Muscle of leg (tissue), 11 donors: Measurements from ENCODE around the gene INVS. TPM values are rescaled to one million over a fixed set of nuclear protein-coding genes. Genes with fewer than 3 reads are reported as not detected.
"Not testable (repeated sequence)": the region's sequence is repeated elsewhere in the genome, so short reads cannot be mapped to it uniquely, and the experiment has no call there.

Source experiments
- DNase-seq: peaks from one replicate; pipeline ENCODE4 v3.0.0; 2013
- H3K27ac ChIP-seq: one replicate; pipeline ENCODE4 v1.5.1; 2013; ENCODE audit warnings: mild to moderate bottlenecking, low read length, control low read depth
- H3K27me3 ChIP-seq: one replicate; pipeline ENCODE4 v1.6.1; 2013; ENCODE audit warnings: low read length; ENCODE audit not compliant: control insufficient read depth, insufficient read depth
- H3K36me3 ChIP-seq: one replicate; pipeline ENCODE4 v1.6.1; 2013; ENCODE audit warnings: low read length; ENCODE audit not compliant: control insufficient read depth, insufficient read depth
- H3K4me1 ChIP-seq: one replicate; pipeline ENCODE4 v1.6.1; 2013; ENCODE audit warnings: low read length; ENCODE audit not compliant: control insufficient read depth, insufficient read depth
- H3K4me3 ChIP-seq: one replicate; pipeline ENCODE4 v1.5.1; 2013; ENCODE audit warnings: low read length, control low read depth
- H3K9me3 ChIP-seq: replicated peaks from 2 replicates; pipeline ENCODE4 v1.6.1; 2013; ENCODE audit warnings: low read depth, low read length; ENCODE audit not compliant: control insufficient read depth
- WGBS: methylation state at CpG from one replicate; pipeline ENCODE4 v1.1.5; 2013; ENCODE audit warnings: missing lambda C conversion rate; ENCODE audit not compliant: insufficient coverage; 5-methylcytosine and 5-hydroxymethylcytosine counted together
- polyA plus RNA-seq, 8 donors: library from polyadenylated mRNA; unstranded; fragments of 120-200 nt; gene quantifications; one replicate each; pipeline versions ENCODE4 v1.2.1 to v1.2.3, GENCODE V29; 2013; ENCODE audit warnings: inconsistent platforms in 1 of 8, low replicate concordance in 1 of 8; ENCODE audit not compliant: insufficient read length in 8 of 8, insufficient read depth in 1 of 8
- total RNA-seq: library from RNA; stranded (reverse); fragments of 120-200 nt; gene quantifications from one replicate; pipeline ENCODE4 v1.2.4, GENCODE V29; 2013

Gene INVS
- total and polyA plus RNA-seq, 9 donors: 8.1 to 16.9 (median 11.0) TPM

- no peaks in the 10 kb centered on the region for H3K27me3 ChIP-seq
- no peak overlapping the region for H3K4me3 ChIP-seq
- no peaks in the 10 kb centered on the region for H3K4me1 ChIP-seq
- DNase-seq: no peak
- no peaks in the 10 kb centered on the region for H3K9me3 ChIP-seq
- H3K27ac ChIP-seq: no peak overlapping the region
- H3K36me3 ChIP-seq: no peaks in the 10 kb centered on the region
These were observed 16.3 kb upstream of the INVS start for GRCh38 chr9:100082782-100083181.

- Histone ChIP-seq H3K4me3 (no peak overlapping the region), H3K36me3 (no peaks in the 10 kb centered on the region), H3K27ac (no peak overlapping the region), H3K27me3 (no peaks in the 10 kb centered on the region), H3K9me3 (no peaks in the 10 kb centered on the region), H3K4me1 (no peaks in the 10 kb centered on the region)
- WGBS: no CpG with 5 or more reads among the region's 5 CpGs
- DNase-seq: no peak
These were observed 15.5 kb upstream of the INVS start for GRCh38 chr9:100083448-100084127.

GRCh38 chr9:100084128-100084453 lies 15.0 kb upstream of the INVS start:
- no CpG with 5 or more reads among the region's 1 CpG for WGBS
- Histone ChIP-seq H3K4me1 (no peaks in the 10 kb centered on the region), H3K4me3 (no peak overlapping the region), H3K9me3 (no peaks in the 10 kb centered on the region), H3K36me3 (no peaks in the 10 kb centered on the region), H3K27me3 (no peaks in the 10 kb centered on the region), H3K27ac (no peak overlapping the region)
- DNase-seq: no peak

GRCh38 chr9:100084734-100085133 lies 14.3 kb upstream of the INVS start:
- H3K27ac ChIP-seq: no peak overlapping the region
- no peaks in the 10 kb centered on the region for H3K36me3 ChIP-seq
- WGBS: no CpG with 5 or more reads among the region's 5 CpGs
- no peaks in the 10 kb centered on the region for H3K4me1 ChIP-seq
- no peaks in the 10 kb centered on the region for H3K27me3 ChIP-seq
- no peak overlapping the region for H3K4me3 ChIP-seq
- DNase-seq: no peak
- no peaks in the 10 kb centered on the region for H3K9me3 ChIP-seq

DNA sequence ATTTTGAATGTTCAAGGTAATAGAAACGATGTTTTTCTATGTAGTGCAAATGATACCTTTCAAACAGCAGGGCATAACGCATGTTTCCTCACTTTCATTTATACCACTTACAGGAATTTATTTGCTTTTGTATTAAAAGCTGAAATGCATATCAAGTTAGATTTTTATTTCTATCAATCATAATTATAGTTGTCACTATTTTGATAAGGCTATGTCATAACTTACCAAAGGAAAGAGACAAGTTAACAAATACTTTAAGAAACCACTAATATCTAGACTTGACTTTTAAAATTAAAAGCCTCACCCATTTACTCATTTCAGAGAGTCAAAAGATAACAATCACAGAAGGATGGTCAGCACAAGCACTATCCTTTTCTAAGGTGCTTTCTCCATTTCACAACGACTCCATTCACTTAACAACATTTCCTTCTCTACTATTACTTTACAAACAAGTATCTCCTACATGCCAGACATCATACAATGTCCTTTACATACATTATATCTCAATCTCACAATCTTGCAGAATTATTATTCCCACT lies 12.9 kb upstream of the INVS start:
- no peak for DNase-seq
- Histone ChIP-seq H3K9me3 (no peaks in the 10 kb centered on the region), H3K4me3 (no peak overlapping the region), H3K27me3 (no peaks in the 10 kb centered on the region), H3K36me3 (no peaks in the 10 kb centered on the region), H3K4me1 (no peaks in the 10 kb centered on the region), H3K27ac (no peak overlapping the region)
- WGBS: 78% methylated on average over 1 of the region's 3 CpGs

DNA sequence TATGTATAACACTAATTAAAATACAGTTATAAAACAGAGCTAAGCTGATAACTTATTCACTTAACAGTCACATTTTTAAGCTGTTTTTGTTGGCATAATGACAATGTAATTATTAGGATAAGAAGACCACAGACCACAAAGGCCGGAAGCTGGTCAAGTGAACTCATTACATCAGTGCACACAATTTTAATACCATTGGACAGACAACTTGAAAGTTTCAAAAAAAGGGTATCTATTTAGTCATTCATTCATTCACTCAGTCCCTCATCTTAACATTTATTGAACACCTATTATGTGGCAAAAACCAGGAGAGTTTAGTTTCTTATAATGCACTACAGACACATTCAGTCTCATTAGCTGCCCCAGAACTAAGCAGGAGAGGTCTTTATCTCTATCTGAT lies 11.8 kb upstream of the INVS start:
- no peaks in the 10 kb centered on the region for H3K9me3 ChIP-seq
- no peaks in the 10 kb centered on the region for H3K4me1 ChIP-seq
- DNase-seq: no peak
- H3K27ac ChIP-seq: no peak overlapping the region
- WGBS: no CpG with 5 or more reads among the region's 1 CpG
- no peak overlapping the region for H3K4me3 ChIP-seq
- no peaks in the 10 kb centered on the region for H3K27me3 ChIP-seq
- H3K36me3 ChIP-seq: no peaks in the 10 kb centered on the region

- Histone ChIP-seq H3K36me3 (no peaks in the 10 kb centered on the region), H3K9me3 (no peaks in the 10 kb centered on the region), H3K4me3 (no peak overlapping the region), H3K27me3 (no peaks in the 10 kb centered on the region), H3K4me1 (no peaks in the 10 kb centered on the region), H3K27ac (no peak overlapping the region)
- 38% methylated on average over 2 of the region's 4 CpGs for WGBS
- DNase-seq: no peak
These were observed 10.8 kb upstream of the INVS start for GRCh38 chr9:100088202-100088601.

DNA sequence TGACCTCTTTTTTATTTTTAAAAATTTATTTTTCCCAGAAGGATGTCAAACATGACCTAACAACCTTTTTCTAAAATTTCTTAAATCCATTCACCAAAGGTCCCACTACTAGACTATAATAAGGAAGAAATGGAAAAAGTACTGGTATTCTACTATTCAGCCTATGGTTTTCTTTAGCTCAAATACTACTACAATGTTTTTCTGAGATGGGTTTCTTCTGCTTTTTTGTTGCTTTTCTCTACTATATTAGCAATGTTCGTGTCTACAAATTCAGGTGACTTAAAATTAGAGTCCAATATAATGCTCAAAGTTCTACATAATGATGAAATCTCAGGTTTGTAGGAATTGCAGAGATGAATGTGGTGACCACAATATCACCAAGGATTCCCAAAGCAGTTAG lies 8.2 kb upstream of the INVS start:
- H3K4me3 ChIP-seq: no peak overlapping the region
- H3K36me3 ChIP-seq: no peaks in the 10 kb centered on the region
- H3K27me3 ChIP-seq: no peaks in the 10 kb centered on the region
- no peak for DNase-seq
- WGBS: no CpG with 5 or more reads among the region's 1 CpG
- no peaks in the 10 kb centered on the region for H3K9me3 ChIP-seq
- H3K27ac ChIP-seq: no peak overlapping the region
- H3K4me1 ChIP-seq: no peaks in the 10 kb centered on the region

DNA sequence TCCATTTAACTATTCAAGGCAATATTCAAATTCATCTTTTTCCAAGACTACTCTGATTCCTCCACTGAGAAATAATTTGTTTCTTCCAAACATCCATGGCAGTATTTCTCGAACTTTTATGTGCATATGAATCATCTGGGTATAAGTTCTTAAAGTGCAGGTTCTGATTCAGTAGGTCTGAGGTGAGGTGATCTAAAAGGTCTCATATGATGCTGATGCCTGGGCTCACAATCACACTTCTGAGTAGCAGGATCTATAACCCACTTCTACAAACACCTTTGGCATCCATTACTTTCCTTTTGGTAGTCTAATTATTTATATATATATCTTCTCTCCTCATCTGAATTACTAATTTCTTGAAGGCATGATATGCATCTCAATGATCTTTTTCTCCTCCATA lies 7.4 kb upstream of the INVS start:
- Histone ChIP-seq H3K4me3 (no peak overlapping the region), H3K27ac (no peak overlapping the region), H3K4me1 (no peaks in the 10 kb centered on the region), H3K9me3 (no peaks in the 10 kb centered on the region), H3K36me3 (no peaks in the 10 kb centered on the region), H3K27me3 (no peaks in the 10 kb centered on the region)
- WGBS: no CpG with 5 or more reads among the region's 1 CpG
- DNase-seq: no peak

DNA sequence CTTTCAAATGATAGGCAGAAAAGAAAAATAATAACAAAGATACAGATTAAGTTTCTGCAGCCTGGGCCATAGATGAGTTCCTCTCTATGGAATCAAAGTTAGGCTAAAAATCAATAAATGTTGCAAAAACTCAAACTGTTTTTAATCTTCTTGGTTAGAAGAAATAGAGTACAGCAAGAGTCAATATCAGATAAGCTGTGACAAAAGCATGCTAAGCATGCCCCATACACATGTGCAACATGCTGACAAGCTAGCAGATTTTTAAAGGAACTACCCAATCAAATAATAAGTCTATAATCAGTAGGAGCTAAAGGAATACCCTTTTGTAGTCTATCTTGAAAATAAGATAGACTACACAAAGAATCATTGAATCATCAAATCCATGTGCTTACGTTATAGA lies 7.0 kb upstream of the INVS start:
- Histone ChIP-seq H3K27me3 (no peaks in the 10 kb centered on the region), H3K27ac (no peak overlapping the region), H3K4me3 (no peak overlapping the region), H3K36me3 (no peaks in the 10 kb centered on the region), H3K4me1 (no peaks in the 10 kb centered on the region), H3K9me3 (no peaks in the 10 kb centered on the region)
- no CpG with 5 or more reads among the region's 1 CpG for WGBS
- no peak for DNase-seq

- H3K27ac ChIP-seq, H3K9me3 ChIP-seq, DNase-seq, H3K27me3 ChIP-seq, H3K4me1 ChIP-seq, H3K36me3 ChIP-seq, H3K4me3 ChIP-seq: not testable (repeated sequence)
- WGBS: no CpG with 5 or more reads among the region's 2 CpGs
These were observed 4.6 kb upstream of the INVS start for GRCh38 chr9:100094411-100094810.
